Tibial artery (tissue), 4 donors: ENCODE measurements around the gene VPS37D.
"Not testable (repeated sequence)": the region's sequence is repeated elsewhere in the genome, so short reads cannot be mapped to it uniquely, and the experiment has no call there.

ENCODE experiments used
- DNase-seq, 2 donors: peaks; one replicate each; pipeline ENCODE4 v3.0.0-alpha.2; 2019
- H3K27ac ChIP-seq, 2 donors: fragments of 200-600 bp; sonication (generic) in 1 of 2; 1 replicate in 1 of 2; 2 replicates in 1 of 2; pipeline ENCODE4 v1.5.1; 2018 to 2019; ENCODE audit warnings: mild to moderate bottlenecking in 1 of 2
- H3K27me3 ChIP-seq, 2 donors: fragments of 200-600 bp; sonication (generic) in 1 of 2; one replicate each; pipeline versions ENCODE4 v1.5.1 to v1.6.0; 2016 to 2019
- H3K36me3 ChIP-seq, 3 donors: fragments of 200-600 bp; sonication (generic) in 2 of 3; one replicate each; pipeline ENCODE4 v1.5.1; 2016 to 2019; ENCODE audit warnings: mild to moderate bottlenecking in 2 of 3
- H3K4me1 ChIP-seq, 4 donors: fragments of 200-600 bp; sonication (generic) in 2 of 4; 1 replicate in 3 of 4; 2 replicates in 1 of 4; pipeline ENCODE4 v1.5.1; 2016 to 2019
- H3K4me3 ChIP-seq, 2 donors: fragments of 200-600 bp; sonication (generic) in 1 of 2; 1 replicate in 1 of 2; 2 replicates in 1 of 2; pipeline ENCODE4 v1.5.1; 2018 to 2019; ENCODE audit warnings: mild to moderate bottlenecking in 2 of 2
- H3K9me3 ChIP-seq, 3 donors: fragments of 200-600 bp; sonication (generic) in 1 of 3; one replicate each; pipeline ENCODE4 v1.5.1; 2016 to 2019
- intact Hi-C: fragments of 100-400 bp; cut with DNase I; formaldehyde crosslinking; loops from one replicate; pipeline ENCODE4 v1.15.0; 2023; ENCODE audit warnings: low total_unique reads
- TF ChIP-seq, protein P1 (sequence below), 2 experiments: fragments of 200-600 bp in 1 of 2; fragments of 450-650 bp in 1 of 2; IDR thresholded peaks; one replicate each; pipeline ENCODE4 v1.5.1; 2017 to 2019; ENCODE audit warnings: antibody characterized with exemption in 2 of 2, mild to moderate bottlenecking in 1 of 2, moderate library complexity in 1 of 2

VPS37D gene

GRCh38 chr7:73659983-73660382 lies 7.6 kb upstream of the VPS37D start:
- no peak overlapping the region for H3K27ac ChIP-seq
- TF ChIP-seq, protein P1, sequence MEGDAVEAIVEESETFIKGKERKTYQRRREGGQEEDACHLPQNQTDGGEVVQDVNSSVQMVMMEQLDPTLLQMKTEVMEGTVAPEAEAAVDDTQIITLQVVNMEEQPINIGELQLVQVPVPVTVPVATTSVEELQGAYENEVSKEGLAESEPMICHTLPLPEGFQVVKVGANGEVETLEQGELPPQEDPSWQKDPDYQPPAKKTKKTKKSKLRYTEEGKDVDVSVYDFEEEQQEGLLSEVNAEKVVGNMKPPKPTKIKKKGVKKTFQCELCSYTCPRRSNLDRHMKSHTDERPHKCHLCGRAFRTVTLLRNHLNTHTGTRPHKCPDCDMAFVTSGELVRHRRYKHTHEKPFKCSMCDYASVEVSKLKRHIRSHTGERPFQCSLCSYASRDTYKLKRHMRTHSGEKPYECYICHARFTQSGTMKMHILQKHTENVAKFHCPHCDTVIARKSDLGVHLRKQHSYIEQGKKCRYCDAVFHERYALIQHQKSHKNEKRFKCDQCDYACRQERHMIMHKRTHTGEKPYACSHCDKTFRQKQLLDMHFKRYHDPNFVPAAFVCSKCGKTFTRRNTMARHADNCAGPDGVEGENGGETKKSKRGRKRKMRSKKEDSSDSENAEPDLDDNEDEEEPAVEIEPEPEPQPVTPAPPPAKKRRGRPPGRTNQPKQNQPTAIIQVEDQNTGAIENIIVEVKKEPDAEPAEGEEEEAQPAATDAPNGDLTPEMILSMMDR (IDR thresholded peaks at IDR 0.05): no peak
- peaks cover 0 to 11% of the 10 kb centered on the region in 2 donors for H3K27me3 ChIP-seq
- no peak overlapping the region for H3K4me3 ChIP-seq
- no peaks in the 10 kb centered on the region for H3K36me3 ChIP-seq
- H3K9me3 ChIP-seq: peaks cover 0 to 7% (median 0%) of the 10 kb centered on the region in 3 donors
- intact Hi-C loops: no loop called here
- no peaks in the 10 kb centered on the region for H3K4me1 ChIP-seq
- no peak for DNase-seq

DNA sequence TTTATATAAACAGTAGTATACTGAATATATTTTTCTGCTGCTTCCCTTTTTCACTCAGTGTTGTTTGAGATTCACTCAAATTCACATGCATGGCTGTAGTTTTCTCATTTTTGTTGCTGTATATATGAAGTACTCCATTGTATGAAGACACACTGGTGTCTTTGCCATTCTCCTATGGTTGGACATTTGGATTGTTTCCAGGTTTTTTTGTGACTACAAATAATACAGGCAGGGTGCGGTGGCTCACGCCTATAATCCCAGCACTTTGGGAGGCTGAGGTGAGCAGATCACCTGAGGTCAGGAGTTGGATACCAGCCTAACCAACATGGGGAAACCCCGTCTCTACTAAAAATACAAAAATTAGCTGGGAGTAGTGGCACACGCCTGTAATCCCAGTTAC lies 7.0 kb upstream of the VPS37D start:
- peaks cover 0 to 11% of the 10 kb centered on the region in 2 donors for H3K27me3 ChIP-seq
- H3K4me1 ChIP-seq, H3K4me3 ChIP-seq, DNase-seq, H3K9me3 ChIP-seq, intact Hi-C loops, H3K36me3 ChIP-seq, H3K27ac ChIP-seq: not testable (repeated sequence)

GRCh38 chr7:73663033-73663432 lies 4.6 kb upstream of the VPS37D start:
- Histone ChIP-seq H3K4me3 (no peak overlapping the region), H3K9me3 (peaks cover 0 to 7% (median 0%) of the 10 kb centered on the region in 3 donors), H3K4me1 (peaks cover 0 to 10% (median 6%) of the 10 kb centered on the region in 4 donors), H3K27ac (no peak overlapping the region), H3K36me3 (no peaks in the 10 kb centered on the region), H3K27me3 (peaks cover 0 to 17% of the 10 kb centered on the region in 2 donors)
- TF ChIP-seq, protein P1 (IDR thresholded peaks at IDR 0.05): no peak
- no peak for DNase-seq
- intact Hi-C loops: no loop called here

DNA sequence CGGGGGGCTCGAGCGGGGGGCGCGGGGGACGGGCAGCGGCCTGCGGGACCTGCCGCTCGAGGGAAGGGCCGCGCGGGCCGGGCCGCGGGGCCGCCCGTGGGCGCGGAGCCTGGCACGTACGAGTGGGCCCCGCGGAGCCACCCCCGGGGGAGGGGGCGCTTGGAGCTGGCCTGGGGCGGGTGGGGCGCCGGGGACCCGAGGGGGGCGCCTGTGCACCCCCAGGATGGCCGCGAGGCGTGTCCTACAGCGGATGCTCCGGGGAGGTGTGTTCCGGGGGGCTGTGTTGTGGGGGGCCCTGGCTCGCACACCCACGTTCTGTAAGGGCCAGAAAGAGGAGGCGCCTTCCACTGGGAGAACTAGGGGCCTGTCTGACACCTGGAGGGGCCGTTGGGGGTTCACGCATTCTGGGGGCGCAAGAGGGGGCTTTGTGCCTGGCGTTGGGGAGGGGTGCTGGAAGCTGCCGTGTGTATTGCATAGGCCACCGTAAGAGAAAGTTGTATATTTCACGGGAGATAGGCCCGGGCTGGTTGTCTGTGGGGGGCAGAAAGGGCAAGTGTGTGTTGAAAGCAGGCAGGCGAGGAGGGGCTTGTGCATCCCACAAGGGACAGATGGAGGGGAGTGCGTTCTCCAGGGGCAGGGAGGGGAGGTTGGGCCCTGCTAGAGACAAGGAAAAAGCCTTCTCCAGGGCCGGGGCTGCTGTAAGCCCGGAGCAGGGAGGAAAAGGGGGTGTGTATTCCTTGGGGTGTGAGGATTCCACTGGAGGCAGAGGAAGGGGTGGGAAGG lies 663 bp downstream of the VPS37D start:
- peaks cover 0 to 19% (median 13%) of the 10 kb centered on the region in 4 donors for H3K4me1 ChIP-seq
- H3K9me3 ChIP-seq: peaks cover 0 to under 1% (median 0%) of the 10 kb centered on the region in 3 donors
- H3K4me3 ChIP-seq: peak overlapping the region; percentile 53 to 54
- TF ChIP-seq, protein P1 (IDR thresholded peaks at IDR 0.05): no peak
- intact Hi-C loops: loop anchor here (5.0 kb wide), 2 partner anchors 56 to 69 kb away; partner anchors contain the start of gene ABHD11
- no peaks in the 10 kb centered on the region for H3K36me3 ChIP-seq
- no peak overlapping the region for H3K27ac ChIP-seq
- peaks cover 0 to 16% of the 10 kb centered on the region in 2 donors for H3K27me3 ChIP-seq
- no peak for DNase-seq

DNA sequence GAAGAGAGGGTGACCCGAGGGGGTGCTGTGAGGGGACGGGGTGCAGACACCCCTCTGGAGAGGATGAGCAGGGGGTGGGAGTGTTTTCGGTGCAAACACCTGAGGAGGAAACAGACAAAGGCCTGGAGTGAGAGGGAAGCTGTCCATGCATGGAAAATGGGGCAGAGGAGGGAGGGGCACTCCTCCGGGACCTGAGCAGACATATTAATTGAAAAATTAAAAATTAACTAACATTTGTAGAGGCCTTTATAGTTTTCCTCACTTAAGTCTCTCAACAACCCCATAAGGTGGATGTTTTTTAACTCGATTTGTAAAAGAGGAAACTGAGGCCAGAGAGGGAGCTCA lies 1.2 kb downstream of the VPS37D start:
- no peak for DNase-seq
- H3K36me3 ChIP-seq: no peaks in the 10 kb centered on the region
- peaks cover 0 to 11% of the 10 kb centered on the region in 2 donors for H3K27me3 ChIP-seq
- H3K27ac ChIP-seq: no peak overlapping the region
- H3K4me3 ChIP-seq: peak overlapping the region in 1 of 2 donors; percentile 54
- intact Hi-C loops: loop anchor here (5.0 kb wide), 2 partner anchors 57 to 68 kb away; partner anchors contain the start of gene ABHD11
- no peaks in the 10 kb centered on the region for H3K9me3 ChIP-seq
- H3K4me1 ChIP-seq: peaks cover 0 to 19% (median 13%) of the 10 kb centered on the region in 4 donors
- TF ChIP-seq, protein P1 (IDR thresholded peaks at IDR 0.05): no peak

DNA sequence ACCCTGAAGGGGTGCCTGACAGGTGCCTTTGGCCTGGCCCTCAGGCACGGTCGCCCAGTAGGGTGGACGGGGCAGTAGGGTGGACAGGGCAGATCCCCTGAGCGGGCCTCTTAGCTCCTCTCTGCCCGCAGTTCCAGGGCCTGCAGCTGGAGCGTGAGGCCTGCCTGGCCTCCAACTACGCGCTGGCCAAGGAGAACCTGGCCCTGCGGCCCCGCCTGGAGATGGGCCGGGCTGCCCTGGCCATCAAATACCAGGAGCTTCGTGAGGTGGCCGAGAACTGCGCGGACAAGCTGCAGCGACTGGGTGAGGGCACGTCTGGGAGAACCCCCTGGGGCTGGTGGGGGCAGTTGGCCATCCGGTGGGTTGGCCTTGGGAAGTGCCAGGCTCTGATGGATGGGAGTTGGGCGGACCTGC lies 1.7 kb downstream of the VPS37D start:
- no peak for DNase-seq
- Histone ChIP-seq H3K27me3 (peaks cover 0 to 11% of the 10 kb centered on the region in 2 donors), H3K36me3 (no peaks in the 10 kb centered on the region), H3K27ac (no peak overlapping the region), H3K4me3 (no peak overlapping the region), H3K9me3 (no peaks in the 10 kb centered on the region), H3K4me1 (peaks cover 0 to 19% (median 13%) of the 10 kb centered on the region in 4 donors)
- intact Hi-C loops: loop anchor here (5.0 kb wide), 2 partner anchors 57 to 68 kb away; partner anchors contain the start of gene ABHD11
- TF ChIP-seq, protein P1 (IDR thresholded peaks at IDR 0.05): no peak
